HepG2 (cell line): ENCODE results near the gene BMPR1B. TPM values are rescaled to one million over a fixed set of nuclear protein-coding genes. Genes with fewer than 3 reads are reported as not detected.

Experiments used
- ATAC-seq: fragments of 200-7000 bp; cut with Tn5 transposase; 3 replicates; pipeline ENCODE4 v1.9.1; 2020; ENCODE audit warnings: mild to moderate bottlenecking, moderate library complexity
- BruUV-seq: library from RNA; stranded (reverse); fragments of 400-500 nt; replicated peaks from 2 replicates; lab custom pipeline; 2021; lab: Mats Ljungman, UMichigan
- CTCF ChIA-PET: fragments of 300-600 bp; formaldehyde crosslinking; extraction: SDS; loops from one replicate; lab custom pipeline; 2021; ENCODE audit warnings: low total read pairs, inconsistent platforms, low intra/inter-chr PET ratio; lab: Yijun Ruan, JAX
- POLR2A ChIA-PET: fragments of 350-600 bp; sonication (Branson Sonifier 250); formaldehyde crosslinking; loops from one replicate; lab custom pipeline; 2020; ENCODE audit warnings: antibody characterized with exemption, inconsistent platforms; lab: Yijun Ruan, JAX
- DNase-seq: peaks from one replicate; pipeline ENCODE4 v3.0.0-alpha.2; 2015; ENCODE audit warnings: low spot score
- FAIRE-seq: peaks from 3 replicates; lab custom pipeline; 2011; peaks lifted over from hg19 to GRCh38; lab: Jason Lieb, UNC
- H2AFZ ChIP-seq: one replicate; pipeline ENCODE4 v1.6.1; 2011; ENCODE audit warnings: low read length, inconsistent platforms
- H3K27ac ChIP-seq: fragments of 300-600 bp; 3 replicates; pipeline ENCODE4 v1.8.0; 2011; ENCODE audit warnings: mixed run types, mild to moderate bottlenecking, mixed read lengths, low read length, inconsistent platforms; ENCODE audit not compliant: insufficient read depth; ENCODE audit errors: extremely low read length
- H3K27me3 ChIP-seq, 2 experiments: fragments of 200-600 bp in 1 of 2; 2 replicates in 1 of 2; 3 replicates in 1 of 2; pipeline versions ENCODE4 v1.6.0 to v1.8.0; 2011; ENCODE audit warnings: low read length in 2 of 2, mild to moderate bottlenecking in 2 of 2, moderate library complexity in 2 of 2, inconsistent platforms in 1 of 2; ENCODE audit not compliant: insufficient read depth in 2 of 2, control insufficient read depth in 1 of 2
- H3K36me3 ChIP-seq, 2 experiments: fragments of 200-600 bp in 1 of 2; replicated peaks in 1 of 2; 2 replicates in 1 of 2; 3 replicates in 1 of 2; pipeline versions ENCODE4 v1.5.1 to v1.8.0; 2011; ENCODE audit warnings: low read length in 2 of 2, inconsistent platforms in 1 of 2; ENCODE audit not compliant: insufficient read depth in 2 of 2, control insufficient read depth in 1 of 2
- H3K4me1 ChIP-seq: 2 replicates; pipeline ENCODE4 v1.5.1; 2012; ENCODE audit warnings: low read length, inconsistent platforms; ENCODE audit not compliant: insufficient read depth
- H3K4me2 ChIP-seq: 2 replicates; pipeline ENCODE4 v1.6.0; 2011; ENCODE audit warnings: low read depth, low read length, inconsistent platforms
- H3K4me3 ChIP-seq, 3 experiments: fragments of 200-600 bp in 1 of 3; sonication (generic), shearing (Covaris generic) in 1 of 3; replicated peaks in 1 of 3; 2 replicates each; pipeline ENCODE4 v1.5.1; 2011 to 2016; ENCODE audit warnings: low read length in 3 of 3, inconsistent platforms in 2 of 3, low read depth in 2 of 3, mild to moderate bottlenecking in 2 of 3, control low read depth in 1 of 3, mixed read lengths in 1 of 3; ENCODE audit not compliant: insufficient read depth in 1 of 3
- H3K79me2 ChIP-seq: one replicate; pipeline ENCODE4 v1.6.1; 2011; ENCODE audit warnings: low read length, inconsistent platforms; ENCODE audit not compliant: insufficient read depth
- H3K9ac ChIP-seq: 2 replicates; pipeline ENCODE4 v1.6.0; 2011; ENCODE audit warnings: mild to moderate bottlenecking, low read depth, low read length, inconsistent platforms; ENCODE audit not compliant: insufficient read depth
- H3K9me3 ChIP-seq: 2 replicates; pipeline ENCODE4 v1.5.1; 2012; ENCODE audit warnings: mild to moderate bottlenecking, low read length
- H4K20me1 ChIP-seq: 2 replicates; pipeline ENCODE4 v1.6.0; 2011; ENCODE audit warnings: inconsistent platforms, mild to moderate bottlenecking, low read length, moderate library complexity; ENCODE audit not compliant: insufficient read depth
- HIC2 ChIP-seq: sonication (generic); formaldehyde crosslinking; IDR thresholded peaks from 2 replicates; pipeline ENCODE4 v1.9.0; 2022; ENCODE audit warnings: low read depth, missing genetic modification reagents
- MXI1 ChIP-seq: IDR thresholded peaks from 3 replicates; pipeline ENCODE4 v1.6.1; 2012; ENCODE audit warnings: low read depth, low read length, inconsistent platforms, borderline replicate concordance
- NR1H2 ChIP-seq: sonication (generic); formaldehyde crosslinking; IDR thresholded peaks from 2 replicates; pipeline ENCODE4 v1.8.1; 2022; ENCODE audit warnings: low read depth, missing genetic modification reagents, borderline replicate concordance
- PITX1 ChIP-seq: sonication (generic); formaldehyde crosslinking; IDR thresholded peaks from 2 replicates; pipeline ENCODE4 v1.5.1; 2020; ENCODE audit warnings: mild to moderate bottlenecking, missing genetic modification reagents
- SKI ChIP-seq: fragments of 450-650 bp; IDR thresholded peaks from one replicate; pipeline ENCODE4 v1.6.1; 2018; ENCODE audit warnings: mild to moderate bottlenecking; ENCODE audit not compliant: partially characterized antibody
- ZNF256 ChIP-seq: sonication (generic); formaldehyde crosslinking; conservative IDR thresholded peaks from 2 replicates; pipeline ENCODE4 v1.4.0; 2020; ENCODE audit warnings: missing genetic modification reagents
- ZNF292 ChIP-seq: sonication (generic); formaldehyde crosslinking; IDR thresholded peaks from 2 replicates; pipeline ENCODE4 v1.8.1; 2022; ENCODE audit warnings: mild to moderate bottlenecking, low read depth, missing genetic modification reagents, borderline replicate concordance
- ZNF713 ChIP-seq: sonication (generic); formaldehyde crosslinking; IDR thresholded peaks from 2 replicates; pipeline ENCODE4 v1.4.0; 2020; ENCODE audit warnings: mild to moderate bottlenecking, missing genetic modification reagents
- WGBS: methylation state at CpG from one replicate; pipeline ENCODE4 v1.1.6; 2017; ENCODE audit warnings: low lambda C conversion rate; 5-methylcytosine and 5-hydroxymethylcytosine counted together
- in situ Hi-C: cut with HindIII; loops from 2 replicates; pipeline ENCODE4 v1.10.0; 2017; ENCODE audit warnings: low pct_unique_long_range_greater_than_20kb; ENCODE audit not compliant: extremely low pct_ligation_motif_present
- intact Hi-C: fragments of 100-400 bp; cut with micrococcal nuclease; formaldehyde crosslinking; loops from one replicate; pipeline ENCODE4 v1.10.0; 2022; ENCODE audit not compliant: unreplicated experiment
- polyA plus RNA-seq, 8 experiments: library from polyadenylated mRNA; depleted of rRNA in 3 of 8; stranded (reverse) in 7 of 8; unstranded in 1 of 8; fragments of >200 nt; fragmentation: Illumina TruSeq in 4 of 8; extraction: Trizol in 4 of 8; gene quantifications; 2 replicates each; pipeline versions ENCODE4 v1.2.1 to v1.2.3, GENCODE V29; 2011 to 2016; ENCODE audit warnings: low read depth in 4 of 8, missing spikeins in 1 of 8, mixed read lengths in 1 of 8; ENCODE audit not compliant: insufficient read depth in 1 of 8
- total RNA-seq, 5 experiments: library from RNA; depleted of rRNA; stranded (reverse); fragments of >200 nt; fragmentation: Illumina TruSeq; extraction: Trizol; gene quantifications; 2 replicates each; pipeline ENCODE4 v1.2.3, GENCODE V29; 2016; ENCODE audit warnings: low read depth in 1 of 5
- TF ChIP-seq, protein P1 (sequence below): sonication (generic); formaldehyde crosslinking; IDR thresholded peaks from 2 replicates; pipeline ENCODE4 v1.4.0; 2020; ENCODE audit warnings: missing genetic modification reagents

BMPR1B gene
- total and polyA plus RNA-seq, 2 of the 13 experiments (the other 11 are each of a cell fraction or from before 2014, with no cell fraction given), result 0.07 TPM; not detected in 1

DNA sequence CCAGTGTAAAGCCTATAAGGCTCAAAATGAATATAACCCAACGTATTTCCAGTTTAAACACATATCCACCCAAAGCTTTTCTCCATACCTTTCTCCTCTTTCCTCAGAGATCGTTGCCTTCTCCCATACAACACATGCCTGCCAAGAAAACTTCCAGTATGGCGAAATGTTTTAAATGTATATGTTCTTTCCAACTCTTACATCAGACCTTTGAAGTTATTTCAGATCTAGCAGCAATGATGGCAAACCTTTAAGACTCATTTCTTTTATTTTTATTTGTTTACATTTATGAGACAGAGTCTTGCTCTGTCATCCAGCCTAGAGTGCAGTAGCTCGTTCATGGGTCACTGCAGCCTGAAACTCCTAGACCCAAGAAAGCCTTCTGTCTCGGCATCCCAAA lies 265.4 kb downstream of the BMPR1B start:
- no peak for FAIRE-seq
- no peaks in the 10 kb centered on the region for H3K36me3 ChIP-seq
- no peaks in the 10 kb centered on the region for H4K20me1 ChIP-seq
- no TSS peak for BruUV-seq
- ChIA-PET CTCF (no interaction called here), POLR2A (no interaction called here)
- H3K27me3 ChIP-seq, result no peaks in the 10 kb centered on the region
- no peak overlapping the region for H3K4me3 ChIP-seq
- H3K79me2 ChIP-seq, result no peaks in the 10 kb centered on the region
- H3K4me2 ChIP-seq, result no peak overlapping the region
- intact Hi-C loops, result no loop called here
- no peak overlapping the region for H3K9ac ChIP-seq
- no peak overlapping the region for H2AFZ ChIP-seq
- TF ChIP-seq ZNF713 (no peak), SKI (no peak), HIC2 (CRISPR knock-in tag) (no peak), MXI1 (no peak), NR1H2 (no peak), ZNF256 (CRISPR knock-in tag) (no peak), ZNF292 (CRISPR knock-in tag) (no peak), PITX1 (CRISPR knock-in tag) (no peak)
- TF ChIP-seq, protein P1, sequence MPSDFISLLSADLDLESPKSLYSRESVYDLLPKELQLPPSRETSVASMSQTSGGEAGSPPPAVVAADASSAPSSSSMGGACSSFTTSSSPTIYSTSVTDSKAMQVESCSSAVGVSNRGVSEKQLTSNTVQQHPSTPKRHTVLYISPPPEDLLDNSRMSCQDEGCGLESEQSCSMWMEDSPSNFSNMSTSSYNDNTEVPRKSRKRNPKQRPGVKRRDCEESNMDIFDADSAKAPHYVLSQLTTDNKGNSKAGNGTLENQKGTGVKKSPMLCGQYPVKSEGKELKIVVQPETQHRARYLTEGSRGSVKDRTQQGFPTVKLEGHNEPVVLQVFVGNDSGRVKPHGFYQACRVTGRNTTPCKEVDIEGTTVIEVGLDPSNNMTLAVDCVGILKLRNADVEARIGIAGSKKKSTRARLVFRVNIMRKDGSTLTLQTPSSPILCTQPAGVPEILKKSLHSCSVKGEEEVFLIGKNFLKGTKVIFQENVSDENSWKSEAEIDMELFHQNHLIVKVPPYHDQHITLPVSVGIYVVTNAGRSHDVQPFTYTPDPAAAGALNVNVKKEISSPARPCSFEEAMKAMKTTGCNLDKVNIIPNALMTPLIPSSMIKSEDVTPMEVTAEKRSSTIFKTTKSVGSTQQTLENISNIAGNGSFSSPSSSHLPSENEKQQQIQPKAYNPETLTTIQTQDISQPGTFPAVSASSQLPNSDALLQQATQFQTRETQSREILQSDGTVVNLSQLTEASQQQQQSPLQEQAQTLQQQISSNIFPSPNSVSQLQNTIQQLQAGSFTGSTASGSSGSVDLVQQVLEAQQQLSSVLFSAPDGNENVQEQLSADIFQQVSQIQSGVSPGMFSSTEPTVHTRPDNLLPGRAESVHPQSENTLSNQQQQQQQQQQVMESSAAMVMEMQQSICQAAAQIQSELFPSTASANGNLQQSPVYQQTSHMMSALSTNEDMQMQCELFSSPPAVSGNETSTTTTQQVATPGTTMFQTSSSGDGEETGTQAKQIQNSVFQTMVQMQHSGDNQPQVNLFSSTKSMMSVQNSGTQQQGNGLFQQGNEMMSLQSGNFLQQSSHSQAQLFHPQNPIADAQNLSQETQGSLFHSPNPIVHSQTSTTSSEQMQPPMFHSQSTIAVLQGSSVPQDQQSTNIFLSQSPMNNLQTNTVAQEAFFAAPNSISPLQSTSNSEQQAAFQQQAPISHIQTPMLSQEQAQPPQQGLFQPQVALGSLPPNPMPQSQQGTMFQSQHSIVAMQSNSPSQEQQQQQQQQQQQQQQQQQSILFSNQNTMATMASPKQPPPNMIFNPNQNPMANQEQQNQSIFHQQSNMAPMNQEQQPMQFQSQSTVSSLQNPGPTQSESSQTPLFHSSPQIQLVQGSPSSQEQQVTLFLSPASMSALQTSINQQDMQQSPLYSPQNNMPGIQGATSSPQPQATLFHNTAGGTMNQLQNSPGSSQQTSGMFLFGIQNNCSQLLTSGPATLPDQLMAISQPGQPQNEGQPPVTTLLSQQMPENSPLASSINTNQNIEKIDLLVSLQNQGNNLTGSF (CRISPR knock-in tag), result no peak
- no peaks in the 10 kb centered on the region for H3K9me3 ChIP-seq
- no peak for ATAC-seq
- no peak overlapping the region for H3K27ac ChIP-seq
- WGBS, result 2% methylated on average over 5 of the region's 5 CpGs
- in situ Hi-C loops, result no loop called here
- H3K4me1 ChIP-seq, result 0 out of 2 replicates have a peak, but pooled peaks cover 5% of the 10 kb centered on the region
- no peak for DNase-seq
